ENCODE measurements around the gene KIAA1549.

DNA sequence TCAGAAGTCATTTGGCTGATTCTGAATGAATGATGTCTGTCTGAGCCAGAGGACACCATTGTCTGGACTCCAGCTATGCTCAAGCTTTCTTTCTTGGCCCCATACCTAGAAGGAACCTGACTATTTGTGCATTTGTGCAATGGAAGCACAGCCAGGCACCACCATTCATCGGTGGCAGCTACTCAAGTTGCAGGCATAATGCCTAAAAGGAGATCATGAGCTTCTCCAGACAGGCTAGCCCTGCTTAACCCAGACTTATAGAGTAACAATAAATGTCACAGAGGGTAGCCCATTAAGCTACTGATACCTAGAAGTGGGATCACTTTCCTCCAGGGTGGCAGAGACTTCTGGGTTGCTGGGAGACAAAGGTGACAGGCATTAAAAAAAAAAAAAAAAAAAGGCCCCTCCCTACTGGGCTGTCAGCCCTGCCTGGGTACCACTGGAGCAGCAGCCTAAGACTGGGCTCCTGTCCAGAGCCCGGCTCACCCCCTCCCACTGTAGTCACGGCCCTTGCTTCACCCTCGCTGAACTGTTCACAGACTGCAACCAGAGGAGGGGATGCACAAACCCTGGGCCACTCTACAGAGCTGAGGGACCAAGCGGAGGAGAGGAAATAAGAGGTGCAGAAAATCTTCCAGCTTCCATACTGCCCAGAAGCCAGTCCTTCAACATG, 107.8 kb downstream of the KIAA1549 start:
- TF ChIP-seq POLR2A (IDR thresholded peaks at IDR 0.05), result no peak
- TF ChIP-seq CTCF (IDR thresholded peaks at IDR 0.05), result no peak
- TF ChIP-seq EP300 (IDR thresholded peaks at IDR 0.05), result no peak

All from ovary (tissue), 3 donors.